GM18505 (cell line): ENCODE measurements around the gene FGFBP1.

Experiments
- ATAC-seq: cut with Tn5 transposase; IDR thresholded peaks from one replicate; pipeline ENCODE4 v1.9.1; 2021; ENCODE audit not compliant: unreplicated experiment
- POLR2A ChIP-seq: IDR thresholded peaks from 4 replicates; pipeline ENCODE4 v1.6.1; 2011; ENCODE audit warnings: borderline replicate concordance; ENCODE audit not compliant: insufficient read depth, insufficient read length; ENCODE audit errors: extremely low read depth

FGFBP1 gene

GRCh38 chr4:15894393-15894792 is 44.1 kb downstream of the FGFBP1 start:
- no peak for ATAC-seq
- TF ChIP-seq POLR2A, result no peak

GRCh38 chr4:15893962-15894361 is 44.6 kb downstream of the FGFBP1 start:
- TF ChIP-seq POLR2A, result no peak
- no peak for ATAC-seq

GRCh38 chr4:15891312-15891711 is 47.2 kb downstream of the FGFBP1 start:
- ATAC-seq, result no peak
- TF ChIP-seq POLR2A, result no peak

GRCh38 chr4:15890246-15890829 is 48.2 kb downstream of the FGFBP1 start:
- no peak for TF ChIP-seq POLR2A
- no peak for ATAC-seq

- no peak for TF ChIP-seq POLR2A
- ATAC-seq, result no peak
These were observed 50.0 kb downstream of the FGFBP1 start for GRCh38 chr4:15888515-15888914.
